ENCODE measurements around the gene FKBP4. TPM values are rescaled to one million over a fixed set of nuclear protein-coding genes. Genes with fewer than 3 reads are reported as not detected.

The FKBP4 gene
- total and polyA plus RNA-seq, 9 of the 15 experiments (the other 6 are each of a cell fraction or from before 2014, with no cell fraction given): 16.3 to 154 (median 90.1) TPM

- TF ChIP-seq ZNF277 (CRISPR knock-in tag; IDR thresholded peaks at IDR 0.05; ENCODE audit: borderline replicate concordance) (no peak), ZNF239 (CRISPR knock-in tag; IDR thresholded peaks at IDR 0.05) (no peak), ZBTB43 (CRISPR knock-in tag; IDR thresholded peaks at IDR 0.05) (0 out of 2 replicates have a peak, but pooled peaks have one; percentile 65), ZNF311 (CRISPR knock-in tag; IDR thresholded peaks at IDR 0.05) (no peak), BRF1 (IDR thresholded peaks at IDR 0.05; ENCODE audit: borderline replicate concordance, extremely low read depth, insufficient read length) (no peak), ZMIZ1 (IDR thresholded peaks at IDR 0.05; ENCODE audit: low read depth in 2 of 2, low read length in 2 of 2) (no peak), RAD51 (IDR thresholded peaks at IDR 0.05; ENCODE audit: borderline replicate concordance, low read depth) (peak; percentile 66; the same call in 1 of the 2 replicates), IRF9 (tag; IDR thresholded peaks at IDR 0.05) (no peak), CBX5 (IDR thresholded peaks at IDR 0.05; ENCODE audit: borderline replicate concordance, low read depth) (no peak), MXI1 (IDR thresholded peaks at IDR 0.05; ENCODE audit: low read depth, low read length) (peak; percentile 78), TRIM24 (IDR thresholded peaks at IDR 0.05) (peak in 1 of 2 experiments; percentile 48; a peak in 2 of 4 replicates), TEAD2 (tag; IDR thresholded peaks at IDR 0.05) (no peak), MTA2 (IDR thresholded peaks at IDR 0.05; ENCODE audit: low read depth) (no peak), ZKSCAN1 (IDR thresholded peaks at IDR 0.05; ENCODE audit: low read depth, low read length) (peak; percentile 93), NFIC (IDR thresholded peaks at IDR 0.05) (peak; percentile 41; the same call in 1 of the 2 replicates), PTTG1 (tag; IDR thresholded peaks at IDR 0.05; ENCODE audit: low read depth) (no peak), ZNF280A (IDR thresholded peaks at IDR 0.05; ENCODE audit: low read depth, partially characterized antibody) (no peak), ZNF143 (CRISPR knock-in tag; IDR thresholded peaks at IDR 0.05) (no peak)
Measured at GRCh38 chr12:2812290-2813213, 17.8 kb downstream of the FKBP4 start, which contains the start of gene ITFG2 (continued).
